ENCODE measurements around the gene KLK2. TPM values are rescaled to one million over a fixed set of nuclear protein-coding genes. Genes with fewer than 3 reads are reported as not detected.

Gene KLK2
- polyA plus RNA-seq, 1 experiment: not detected

GRCh38 chr19:50912727-50913716 lies 39.8 kb downstream of the KLK2 start:
- TF ChIP-seq CTCF (IDR thresholded peaks at IDR 0.05; ENCODE audit: insufficient read depth, low read depth, low read length): no peak
- ChIA-PET CTCF (no interaction called here), POLR2A (no interaction called here)
- no peak for DNase-seq (ENCODE audit: low read depth)
- peaks cover 4% of the 10 kb centered on the region; the same call in 1 of the 2 replicates for H3K27me3 ChIP-seq (ENCODE audit: control insufficient read depth, insufficient read depth, low read length)
- no peak overlapping the region for H3K4me3 ChIP-seq (ENCODE audit: low read depth, low read length)
- H3K36me3 ChIP-seq (ENCODE audit: control insufficient read depth, insufficient read depth, low read length): no peaks in the 10 kb centered on the region

- Histone ChIP-seq H3K36me3 (ENCODE audit: control insufficient read depth, insufficient read depth, low read length) (no peaks in the 10 kb centered on the region), H3K4me3 (ENCODE audit: low read depth, low read length) (no peak overlapping the region), H3K27me3 (ENCODE audit: control insufficient read depth, insufficient read depth, low read length) (peaks cover 6% of the 10 kb centered on the region)
- DNase-seq (ENCODE audit: low read depth): no peak
- no peak for TF ChIP-seq CTCF (IDR thresholded peaks at IDR 0.05; ENCODE audit: insufficient read depth, low read depth, low read length)
- ChIA-PET POLR2A (no interaction called here), CTCF (no interaction called here)
Observed at GRCh38 chr19:50916069-50916468, 42.8 kb downstream of the KLK2 start.

- Histone ChIP-seq H3K36me3 (ENCODE audit: control insufficient read depth, insufficient read depth, low read length) (no peaks in the 10 kb centered on the region), H3K27me3 (ENCODE audit: control insufficient read depth, insufficient read depth, low read length) (peaks cover 2% of the 10 kb centered on the region; the same call in 1 of the 2 replicates), H3K4me3 (ENCODE audit: low read depth, low read length) (no peak overlapping the region)
- DNase-seq (ENCODE audit: low read depth): no peak
- ChIA-PET CTCF (interaction anchor here (0.5 to 3.7 kb wide), 25 partner anchors 12 to 580 kb away, joined by 3 to 24 read pairs (median 4); partner anchors contain the start of genes CLDND2, KLK3 and KLK4), POLR2A (interaction anchor here (0.6 kb wide), 1 partner anchor 14 kb away, joined by 3 read pairs; no protein-coding TSS in a partner anchor)
- TF ChIP-seq CTCF (IDR thresholded peaks at IDR 0.05; ENCODE audit: insufficient read depth, low read depth, low read length): no peak
Observed at GRCh38 chr19:50921426-50922316, 48.4 kb downstream of the KLK2 start.

- no peaks in the 10 kb centered on the region for H3K36me3 ChIP-seq (ENCODE audit: control insufficient read depth, insufficient read depth, low read length)
- no peak overlapping the region for H3K4me3 ChIP-seq (ENCODE audit: low read depth, low read length)
- no peak for DNase-seq (ENCODE audit: low read depth)
- ChIA-PET CTCF (interaction anchor here (0.5 to 3.7 kb wide), 26 partner anchors 12 to 580 kb away, joined by 3 to 24 read pairs (median 4); partner anchors contain the start of genes CLDND2, KLK3 and KLK4), POLR2A (no interaction called here)
- H3K27me3 ChIP-seq (ENCODE audit: control insufficient read depth, insufficient read depth, low read length): peaks cover 2% of the 10 kb centered on the region; the same call in 1 of the 2 replicates
- peak; percentile 86 for TF ChIP-seq CTCF (IDR thresholded peaks at IDR 0.05; ENCODE audit: insufficient read depth, low read depth, low read length)
Observed at GRCh38 chr19:50922317-50922853, 49.1 kb downstream of the KLK2 start.
